Nephron (organoid): Measurements from ENCODE around the gene AGRP.
A peak's percentile ranks its signal among the peaks of the same experiment; 100 is the strongest.

Source experiments
- H3K27ac Mint-ChIP-seq, 3 experiments: 2 replicates each; pipeline ENCODE4 v1.8.0; 2020; ENCODE audit warnings: mixed read lengths in 3 of 3, mild to moderate bottlenecking in 2 of 3, moderate library complexity in 1 of 3
- H3K27me3 Mint-ChIP-seq: 2 replicates; pipeline ENCODE4 v1.8.0; 2021; ENCODE audit warnings: low read depth, mild to moderate bottlenecking, moderate library complexity, mixed read lengths
- H3K36me3 Mint-ChIP-seq: 2 replicates; pipeline ENCODE4 v1.8.0; 2020; ENCODE audit warnings: low read depth, mixed read lengths
- H3K4me1 Mint-ChIP-seq: 2 replicates; pipeline ENCODE4 v1.8.0; 2020; ENCODE audit warnings: mixed read lengths
- H3K4me3 Mint-ChIP-seq, 3 experiments: 2 replicates each; pipeline ENCODE4 v1.8.0; 2020; ENCODE audit warnings: mild to moderate bottlenecking in 3 of 3, mixed read lengths in 3 of 3, moderate library complexity in 2 of 3
- H3K9me3 Mint-ChIP-seq: 2 replicates; pipeline ENCODE4 v1.8.0; 2020; ENCODE audit warnings: mixed read lengths
- TF ChIP-seq, protein P1 (sequence below), 3 experiments: fragments of 200-600 bp; sonication (generic); IDR thresholded peaks; one replicate each; pipeline ENCODE4 v1.5.0; 2021; ENCODE audit warnings: antibody characterized with exemption in 3 of 3; ENCODE audit not compliant: unreplicated experiment in 3 of 3

Gene AGRP

DNA sequence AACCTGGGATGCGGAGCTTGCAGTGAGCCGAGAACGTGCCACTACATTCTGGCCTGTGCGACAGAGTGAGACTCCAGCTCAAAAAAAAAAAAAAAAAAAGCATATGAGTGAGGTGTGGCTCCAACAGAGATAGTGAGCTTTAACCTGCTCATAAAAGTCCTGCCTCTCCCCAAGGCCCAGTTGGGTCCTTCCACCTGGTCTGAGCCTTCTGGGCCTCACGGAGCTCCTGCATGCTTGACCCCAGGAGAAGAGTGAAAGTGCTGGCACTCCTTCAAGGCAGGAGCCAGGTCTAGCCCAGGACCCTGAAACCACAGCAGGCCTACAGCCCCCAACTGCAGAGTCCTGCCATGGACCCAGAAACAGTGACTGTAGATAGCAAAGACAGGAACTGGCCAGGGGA, 34.8 kb downstream of the AGRP start:
- H3K4me1 Mint-ChIP-seq = peaks cover 65% of the 10 kb centered on the region
- H3K4me3 Mint-ChIP-seq = no peak overlapping the region
- H3K27ac Mint-ChIP-seq = no peak overlapping the region
- no peaks in the 10 kb centered on the region for H3K9me3 Mint-ChIP-seq
- H3K27me3 Mint-ChIP-seq = peaks cover 4% of the 10 kb centered on the region
- TF ChIP-seq, protein P1, sequence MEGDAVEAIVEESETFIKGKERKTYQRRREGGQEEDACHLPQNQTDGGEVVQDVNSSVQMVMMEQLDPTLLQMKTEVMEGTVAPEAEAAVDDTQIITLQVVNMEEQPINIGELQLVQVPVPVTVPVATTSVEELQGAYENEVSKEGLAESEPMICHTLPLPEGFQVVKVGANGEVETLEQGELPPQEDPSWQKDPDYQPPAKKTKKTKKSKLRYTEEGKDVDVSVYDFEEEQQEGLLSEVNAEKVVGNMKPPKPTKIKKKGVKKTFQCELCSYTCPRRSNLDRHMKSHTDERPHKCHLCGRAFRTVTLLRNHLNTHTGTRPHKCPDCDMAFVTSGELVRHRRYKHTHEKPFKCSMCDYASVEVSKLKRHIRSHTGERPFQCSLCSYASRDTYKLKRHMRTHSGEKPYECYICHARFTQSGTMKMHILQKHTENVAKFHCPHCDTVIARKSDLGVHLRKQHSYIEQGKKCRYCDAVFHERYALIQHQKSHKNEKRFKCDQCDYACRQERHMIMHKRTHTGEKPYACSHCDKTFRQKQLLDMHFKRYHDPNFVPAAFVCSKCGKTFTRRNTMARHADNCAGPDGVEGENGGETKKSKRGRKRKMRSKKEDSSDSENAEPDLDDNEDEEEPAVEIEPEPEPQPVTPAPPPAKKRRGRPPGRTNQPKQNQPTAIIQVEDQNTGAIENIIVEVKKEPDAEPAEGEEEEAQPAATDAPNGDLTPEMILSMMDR (IDR thresholded peaks at IDR 0.05; ENCODE audit: unreplicated experiment in 3 of 3) = no peak
- H3K36me3 Mint-ChIP-seq = peaks cover 21% of the 10 kb centered on the region

DNA sequence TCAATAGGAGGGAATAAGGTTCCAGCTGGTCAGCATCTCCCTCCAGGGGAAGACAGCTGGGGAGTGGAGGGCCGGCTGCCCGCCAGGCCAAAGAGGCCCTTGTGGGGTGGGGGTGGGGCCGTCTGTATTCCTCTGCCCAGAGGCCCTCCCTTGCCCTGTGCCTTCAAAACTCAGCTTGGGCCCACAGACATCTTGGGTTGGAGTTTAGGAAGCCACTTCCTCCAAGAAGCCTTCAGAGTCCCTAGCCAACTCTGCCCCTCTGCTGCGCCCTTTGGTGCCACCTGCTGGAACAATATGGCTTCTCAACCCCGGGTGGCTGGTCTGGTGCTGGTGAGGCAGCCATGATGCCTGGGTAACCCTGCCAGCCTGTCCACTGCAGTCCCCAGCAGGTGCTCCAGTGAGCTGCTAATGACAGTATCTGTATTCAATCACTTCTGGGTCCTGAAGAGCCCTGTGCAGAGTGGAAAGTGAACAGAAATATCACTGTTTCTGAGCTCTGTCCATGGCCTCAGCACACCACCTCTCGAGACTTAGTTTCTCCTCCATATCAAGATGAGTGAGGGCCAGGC, 35.8 kb downstream of the AGRP start:
- Mint-ChIP-seq H3K4me3 (peak overlapping the region; percentile 20 to 42 (median 27)), H3K36me3 (peaks cover 20% of the 10 kb centered on the region), H3K27ac (peak overlapping the region; percentile 95 to 99 (median 98)), H3K27me3 (peaks cover 4% of the 10 kb centered on the region), H3K9me3 (no peaks in the 10 kb centered on the region), H3K4me1 (peaks cover 72% of the 10 kb centered on the region)
- TF ChIP-seq, protein P1 (IDR thresholded peaks at IDR 0.05; ENCODE audit: unreplicated experiment in 3 of 3) = peak; percentile 17 to 41 (median 20)

DNA sequence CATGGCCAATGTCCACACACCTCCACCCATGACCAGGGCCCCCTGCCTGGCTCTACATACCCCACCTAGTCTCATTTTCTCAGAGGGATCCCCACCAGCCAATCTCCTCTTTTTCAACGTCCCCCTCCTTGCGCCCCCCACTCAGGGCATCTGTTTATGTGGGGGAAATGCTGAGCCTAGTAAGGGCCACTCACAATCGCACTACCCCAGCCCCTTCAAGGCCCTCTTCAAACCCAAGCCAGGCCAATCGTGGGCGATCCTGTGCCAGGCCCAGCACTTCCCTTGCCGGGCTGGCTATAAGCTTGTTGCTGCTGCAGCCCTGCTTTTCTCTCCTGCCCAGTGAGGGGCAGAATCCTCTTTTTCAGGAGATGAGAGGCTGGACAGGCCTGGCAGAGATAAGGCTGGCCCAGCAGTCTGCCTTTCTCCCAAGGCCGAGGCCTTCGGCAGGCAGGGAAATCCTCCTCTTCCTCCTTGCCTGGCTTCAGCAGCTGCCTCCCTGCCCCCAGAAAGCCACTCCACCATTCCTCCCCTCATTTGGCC, 36.3 kb downstream of the AGRP start:
- Mint-ChIP-seq H3K27ac (peak overlapping the region; percentile 95 to 99 (median 98)), H3K36me3 (peaks cover 20% of the 10 kb centered on the region), H3K4me3 (peak overlapping the region; percentile 20 to 70 (median 67)), H3K9me3 (no peaks in the 10 kb centered on the region), H3K4me1 (peaks cover 73% of the 10 kb centered on the region), H3K27me3 (peaks cover 4% of the 10 kb centered on the region)
- TF ChIP-seq, protein P1 (IDR thresholded peaks at IDR 0.05; ENCODE audit: unreplicated experiment in 3 of 3) = no peak

DNA sequence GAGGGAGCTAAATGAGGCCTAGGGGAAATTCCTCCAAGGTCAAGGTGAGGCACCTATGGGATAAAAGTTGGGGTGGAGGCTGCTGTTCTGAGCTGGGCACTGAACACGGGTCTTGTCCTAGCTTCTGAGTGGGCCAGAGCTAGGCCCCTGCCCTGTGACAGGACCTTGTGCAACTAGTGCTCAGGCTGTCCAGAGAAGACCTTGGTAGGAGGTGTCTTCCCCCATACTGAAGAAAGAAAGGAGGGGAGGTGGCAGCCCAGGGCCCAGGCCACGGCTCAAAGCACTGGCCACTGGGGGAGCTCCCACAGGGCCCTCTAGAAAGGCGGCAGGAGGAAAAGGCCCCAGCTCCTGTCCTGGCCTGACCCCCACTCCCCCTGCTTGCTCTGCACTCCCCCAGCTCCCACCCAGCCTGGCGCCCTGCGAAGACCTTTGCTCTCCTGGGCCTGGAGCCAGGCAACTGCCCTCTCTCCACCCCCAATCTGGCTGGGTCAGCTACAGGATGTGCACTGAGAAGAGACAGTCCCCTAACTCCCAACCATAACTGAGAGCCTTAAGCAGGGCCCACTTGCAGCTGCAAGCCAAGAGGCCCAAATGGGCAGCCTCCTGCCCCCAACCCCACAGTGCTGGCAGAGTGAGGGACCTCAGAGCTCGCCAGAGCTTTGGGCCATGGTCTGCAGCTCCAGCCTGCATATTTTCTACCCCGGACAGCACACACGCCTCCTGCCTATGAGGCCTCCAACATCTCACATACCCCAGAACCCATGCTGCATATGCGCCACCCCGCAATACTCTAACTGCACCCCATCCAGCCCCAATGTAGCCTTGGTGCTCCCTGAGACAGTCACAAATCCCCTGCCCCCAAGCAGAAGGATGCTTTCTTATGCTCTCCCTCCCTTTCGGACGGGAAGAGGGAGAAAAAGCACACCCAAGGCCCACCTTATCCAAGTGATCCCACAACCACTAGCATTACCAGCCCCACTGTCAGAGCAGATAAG, 37.1 kb downstream of the AGRP start:
- Mint-ChIP-seq H3K27ac (peak overlapping the region; percentile 95 to 99 (median 98)), H3K9me3 (no peaks in the 10 kb centered on the region), H3K4me3 (peak overlapping the region; percentile 13 to 70 (median 67)), H3K36me3 (peaks cover 22% of the 10 kb centered on the region), H3K4me1 (peaks cover 76% of the 10 kb centered on the region), H3K27me3 (peaks cover 1% of the 10 kb centered on the region)
- TF ChIP-seq, protein P1 (IDR thresholded peaks at IDR 0.05; ENCODE audit: unreplicated experiment in 3 of 3) = peak in 1 of 3 experiments; percentile 3

DNA sequence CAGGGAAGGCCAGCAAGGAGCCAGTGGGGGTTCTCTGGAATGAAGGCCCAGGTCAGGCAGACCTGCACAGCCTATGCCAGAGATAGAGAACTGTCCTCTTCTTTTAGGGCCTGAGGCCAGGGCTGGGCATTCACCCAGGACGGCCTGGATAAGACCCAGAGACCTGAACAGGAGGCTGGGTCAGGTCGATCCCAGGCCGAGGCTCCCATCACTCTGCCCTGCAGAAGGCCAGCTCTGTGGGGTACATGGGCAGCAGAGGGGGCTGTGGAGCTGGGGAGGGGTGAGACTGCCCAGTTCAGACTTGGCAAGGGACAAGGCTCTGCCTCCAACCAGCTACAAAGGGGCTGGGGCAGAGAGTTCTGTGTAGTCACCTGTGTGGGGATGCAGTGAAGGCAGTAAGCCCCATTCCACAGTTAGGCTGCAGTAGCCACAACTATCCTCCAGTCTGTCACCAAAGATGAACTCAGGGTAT, 37.9 kb downstream of the AGRP start:
- Mint-ChIP-seq H3K27ac (peak overlapping the region; percentile 95 to 99 (median 98)), H3K4me1 (peaks cover 74% of the 10 kb centered on the region), H3K4me3 (no peak overlapping the region), H3K27me3 (no peaks in the 10 kb centered on the region), H3K9me3 (no peaks in the 10 kb centered on the region), H3K36me3 (peaks cover 21% of the 10 kb centered on the region)
- TF ChIP-seq, protein P1 (IDR thresholded peaks at IDR 0.05; ENCODE audit: unreplicated experiment in 3 of 3) = peak in 2 of 3 experiments; percentile 7 to 11
